K562 treated with DMSO at 1 percent for 12 hours (cell line): ENCODE measurements around the gene OXGR1. TPM values are rescaled to one million over a fixed set of nuclear protein-coding genes. Genes with fewer than 3 reads are reported as not detected.

Experiments
- total RNA-seq: library from RNA; unstranded; fragments of 300-600 nt; gene quantifications from 2 replicates; pipeline ENCODE4 v1.2.3, GENCODE V29; 2022; ENCODE audit not compliant: insufficient read depth

Gene OXGR1
- total RNA-seq: not detected in 2 replicates

DNA sequence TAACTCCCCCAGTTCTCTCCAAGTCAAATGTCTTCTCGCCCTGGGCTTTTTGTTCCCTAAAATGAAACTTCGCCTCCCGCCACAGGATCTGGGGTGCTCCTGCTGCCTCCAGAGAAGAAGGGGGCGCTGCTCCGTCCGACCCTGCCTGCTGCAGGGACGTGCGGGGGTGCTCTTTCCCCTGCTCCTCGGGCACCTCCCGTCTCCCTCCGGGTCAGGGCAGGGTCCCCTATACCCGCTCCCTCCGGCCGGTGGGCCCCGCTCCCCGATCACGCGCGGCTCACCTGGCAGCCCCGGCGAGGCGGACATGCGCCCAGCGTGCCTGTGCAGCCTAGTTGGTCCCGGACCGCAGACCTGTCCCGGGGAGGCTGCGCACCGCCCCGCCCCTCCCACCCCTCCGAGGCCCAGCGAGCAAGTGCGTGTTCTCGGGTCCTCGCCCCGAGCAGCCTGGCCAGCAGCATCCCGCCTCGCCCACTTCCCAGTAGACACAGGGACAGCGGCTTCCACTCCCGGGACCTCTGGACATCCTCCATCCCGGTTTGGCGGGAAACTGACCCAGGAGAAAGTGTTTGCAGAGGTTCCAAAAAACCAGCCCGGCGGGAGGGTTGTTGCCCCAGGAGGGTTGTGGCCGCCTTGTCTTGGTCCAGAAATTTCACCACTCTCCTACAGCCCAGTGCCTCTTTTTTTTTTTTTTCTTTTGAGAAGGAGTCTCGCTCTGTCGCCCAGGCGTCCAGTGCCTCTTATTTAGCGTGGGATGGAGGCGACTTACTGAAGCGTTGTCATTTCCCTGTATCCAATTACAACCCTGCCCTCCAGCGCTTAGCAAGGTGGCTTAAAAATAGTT, at the start of gene OXGR1:
OXGR1 (minus strand) TSS at position 460 of the 841 bp plus-strand sequence. CDS start 6,717 bp downstream, outside the sequence.

Other genes with a start within 250 kb of the OXGR1 start
- gene MBNL2, start 227.9 kb upstream of the OXGR1 start, total RNA-seq: 4.7 and 25.1 TPM in 2 replicates